Stimulated activated naive CD4-positive, alpha-beta T cell (primary cell): Measurements from ENCODE around the gene TBR1.

ENCODE experiments used
- DNase-seq, 6 experiments: peaks; one replicate each; lab custom pipeline; 2025; lab: John Stamatoyannopoulos, UW

TBR1 gene

DNA sequence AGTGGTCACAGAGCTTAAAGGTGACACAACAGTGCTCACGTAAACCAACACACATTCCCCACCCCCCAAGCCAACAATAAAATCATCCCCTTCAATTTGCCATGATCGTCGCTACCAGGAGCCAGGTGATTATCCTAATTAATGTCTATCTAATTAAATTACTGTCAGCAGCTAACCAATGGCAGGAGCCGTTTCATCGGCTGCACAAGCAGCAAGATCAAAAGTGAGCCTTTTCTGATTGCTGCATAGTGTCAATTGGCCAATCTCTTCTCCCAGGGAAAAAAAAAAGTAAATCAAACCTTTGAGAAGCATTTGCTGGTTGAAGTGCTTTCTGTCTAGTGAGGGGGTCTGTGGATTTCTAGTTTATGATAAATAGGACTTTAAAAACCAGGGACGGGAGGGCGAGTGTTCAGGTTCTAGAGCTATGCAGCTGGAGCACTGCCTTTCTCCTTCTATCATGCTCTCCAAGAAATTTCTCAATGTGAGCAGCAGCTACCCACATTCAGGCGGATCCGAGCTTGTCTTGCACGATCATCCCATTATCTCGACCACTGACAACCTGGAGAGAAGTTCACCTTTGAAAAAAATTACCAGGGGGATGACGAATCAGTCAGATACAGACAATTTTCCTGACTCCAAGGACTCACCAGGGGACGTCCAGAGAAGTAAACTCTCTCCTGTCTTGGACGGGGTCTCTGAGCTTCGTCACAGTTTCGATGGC is at the start of gene TBR1:
Gene TBR1, plus strand, starts transcription at position 311 of the 721 bp plus-strand sequence. Its CDS starts 114 bp downstream, at position 425.
- peak in 2 of 6 experiments; percentile 29 to 37 for DNase-seq

DNA sequence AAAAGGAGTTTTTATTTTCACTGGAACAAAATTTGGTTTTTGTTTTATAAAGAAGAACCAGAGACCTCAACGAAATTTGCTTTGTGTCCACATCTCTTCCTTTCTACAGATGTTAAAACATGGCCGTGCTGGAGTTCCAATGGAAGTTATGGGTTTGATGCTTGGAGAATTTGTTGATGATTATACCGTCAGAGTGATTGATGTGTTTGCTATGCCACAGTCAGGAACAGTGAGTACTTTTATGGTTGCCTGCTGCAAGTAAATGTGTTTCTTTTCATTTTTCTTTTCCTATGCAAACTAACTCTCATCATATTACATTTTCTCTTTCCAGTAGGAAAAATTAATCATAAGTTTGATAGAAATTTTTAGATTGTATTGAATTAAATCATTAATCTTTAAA is 48.4 kb upstream of the TBR1 start:
- DNase-seq, result no peak

- DNase-seq, result no peak
Observed at GRCh38 chr2:161369311-161369710, 46.8 kb upstream of the TBR1 start.

- DNase-seq, result no peak
Observed at GRCh38 chr2:161370981-161371380, 45.1 kb upstream of the TBR1 start.

- DNase-seq, result no peak
Observed at GRCh38 chr2:161371869-161372268, 44.2 kb upstream of the TBR1 start.

DNA sequence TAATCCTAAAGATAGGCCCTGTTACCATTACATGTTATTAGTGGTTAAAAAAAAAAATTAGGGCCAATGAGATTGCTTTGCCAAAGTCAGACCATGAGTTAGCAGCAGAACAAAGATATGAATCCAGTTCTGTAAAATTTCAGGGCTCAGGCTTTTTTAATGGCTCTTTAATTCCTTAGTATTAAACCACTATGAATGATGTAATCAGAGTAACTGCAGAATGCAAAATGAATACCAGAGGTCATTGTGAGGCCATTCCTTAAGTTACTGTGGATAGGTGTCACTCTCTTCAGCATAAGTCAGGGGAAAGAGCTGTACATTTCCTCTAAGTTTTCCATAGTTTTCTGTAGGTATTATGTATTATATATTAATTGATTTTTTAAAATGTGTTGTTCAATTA is 42.2 kb upstream of the TBR1 start:
- no peak for DNase-seq

DNA sequence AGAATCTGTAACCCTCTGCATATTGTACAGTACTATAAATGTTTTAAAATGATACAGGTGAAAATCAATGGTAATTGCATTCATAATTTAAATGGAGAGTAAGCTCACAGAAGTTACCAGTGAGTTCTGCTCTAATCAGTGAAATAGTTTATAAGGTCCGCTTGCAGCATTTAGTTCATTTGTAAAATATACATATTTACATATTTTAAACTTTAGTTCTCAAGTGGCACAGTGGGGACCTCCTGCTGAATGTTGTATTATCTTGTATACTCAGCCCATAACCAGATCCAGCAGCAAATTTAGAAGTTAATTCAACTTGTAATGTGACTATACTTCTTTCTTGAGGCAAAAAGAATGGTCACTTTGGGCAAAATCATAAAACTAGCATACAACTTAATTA is 41.7 kb upstream of the TBR1 start:
- no peak for DNase-seq

- no peak for DNase-seq
Observed at GRCh38 chr2:161379740-161380139, 36.4 kb upstream of the TBR1 start.

DNA sequence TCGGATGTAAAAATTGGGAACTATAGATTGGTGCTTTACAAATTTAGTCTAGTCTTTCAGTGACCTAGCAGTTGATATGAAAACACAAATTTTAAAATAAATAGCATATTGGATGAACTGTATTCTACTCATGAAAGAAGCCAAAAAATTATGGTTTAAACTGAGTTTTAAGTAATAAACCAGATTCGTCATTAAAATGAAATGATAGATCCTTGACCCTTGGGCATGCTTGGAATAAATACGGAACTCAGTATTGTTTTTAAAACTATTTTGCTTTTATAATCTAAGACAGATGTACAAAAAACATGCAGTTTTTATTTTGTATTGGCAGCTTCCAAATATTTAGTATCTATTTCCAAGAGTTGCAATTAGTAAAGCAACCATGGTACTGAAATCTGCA is 34.6 kb upstream of the TBR1 start:
- DNase-seq, result no peak

DNA sequence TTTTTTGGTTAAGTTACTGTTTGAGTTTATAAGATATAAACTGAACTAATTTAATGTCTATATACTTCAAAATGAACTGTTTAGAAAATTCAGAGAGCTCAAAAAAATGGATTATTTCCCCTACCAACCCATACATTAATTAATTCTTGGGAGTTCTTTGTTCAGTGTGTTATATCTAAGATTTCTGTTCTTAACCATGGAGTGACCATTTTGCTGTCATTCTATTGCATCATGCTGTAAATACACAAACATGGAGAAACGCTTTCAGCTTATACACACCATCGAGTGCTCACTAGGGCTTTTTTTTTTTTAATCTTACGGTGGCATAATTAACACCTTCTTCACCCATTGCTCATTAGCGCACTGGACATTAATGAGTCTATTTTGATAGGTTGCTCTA is 33.4 kb upstream of the TBR1 start:
- DNase-seq, result no peak

- DNase-seq, result peak in 3 of 6 experiments; percentile 8 to 32 (median 13)
Observed at GRCh38 chr2:161384864-161385263, 31.2 kb upstream of the TBR1 start.

GRCh38 chr2:161386228-161386824 is 29.8 kb upstream of the TBR1 start:
- no peak for DNase-seq

DNA sequence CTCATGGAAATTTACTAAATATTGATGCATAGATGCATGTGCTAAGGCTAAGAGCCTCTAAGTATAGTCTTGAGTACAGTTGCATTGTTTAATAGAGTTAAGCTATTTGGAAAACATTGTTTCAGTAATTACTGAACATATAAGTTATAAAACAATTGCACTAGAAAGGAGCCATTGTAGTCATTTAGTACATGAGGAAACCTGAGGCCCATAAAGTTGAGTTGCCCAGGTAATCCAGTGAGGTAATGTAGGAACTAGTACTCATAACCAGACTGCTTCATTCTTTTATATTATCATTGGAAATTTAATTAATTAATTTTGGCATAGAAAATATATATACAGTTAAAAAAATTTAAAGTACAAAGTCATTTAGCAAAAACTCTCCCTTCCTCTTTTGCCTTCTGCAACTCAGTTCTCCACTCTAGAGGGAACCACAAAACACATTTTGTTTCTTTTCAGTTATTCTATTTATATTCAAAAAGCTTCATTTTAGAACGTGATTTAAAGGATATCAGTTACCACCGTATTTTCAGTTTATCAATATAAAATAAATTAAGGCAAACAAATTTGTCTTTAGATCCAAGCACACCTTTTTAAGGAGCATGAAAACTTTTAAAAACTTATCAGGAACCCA is 27.8 kb upstream of the TBR1 start:
- no peak for DNase-seq

GRCh38 chr2:161391737-161392506 is 24.2 kb upstream of the TBR1 start:
- no peak for DNase-seq

GRCh38 chr2:161400076-161400475 is 16.0 kb upstream of the TBR1 start:
- no peak for DNase-seq

DNA sequence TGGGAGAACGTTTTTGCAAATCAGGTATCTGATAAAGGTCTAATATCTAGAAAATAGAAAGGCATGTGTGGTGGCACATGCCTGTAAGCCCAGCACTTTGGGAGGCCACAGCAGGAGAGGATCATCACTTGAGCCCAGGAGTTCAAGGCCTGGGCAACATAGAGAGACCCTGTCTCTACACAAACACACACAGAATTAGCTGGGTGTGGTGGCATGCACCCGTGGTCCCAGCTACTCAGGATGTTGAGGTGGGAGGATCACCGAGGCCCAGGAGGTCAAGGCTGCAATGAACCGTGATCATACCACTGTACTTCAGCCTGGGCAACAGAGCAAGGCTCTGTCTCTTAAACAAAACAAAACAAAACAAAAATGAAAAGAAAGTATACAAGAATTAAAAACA is 13.8 kb upstream of the TBR1 start:
- DNase-seq, result no peak

DNA sequence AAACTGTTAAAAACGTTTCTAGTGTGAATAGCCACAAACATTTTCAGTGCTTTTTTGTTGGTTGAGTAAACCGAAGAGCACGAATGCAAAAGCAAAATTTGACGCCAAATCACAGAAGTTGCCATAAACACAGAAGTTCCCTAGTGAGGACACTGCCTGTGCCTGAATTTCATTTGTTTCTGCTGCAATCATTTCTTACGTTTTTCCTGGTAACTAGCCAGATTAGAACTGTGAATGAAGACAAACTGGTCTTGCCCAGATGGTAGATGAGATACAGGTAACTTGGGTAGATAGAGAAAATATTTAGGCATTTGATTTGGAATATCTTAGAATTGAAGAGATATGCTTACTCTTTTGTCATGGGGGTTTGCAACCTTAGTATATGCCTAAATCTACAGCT is 9.8 kb upstream of the TBR1 start:
- DNase-seq, result no peak

- no peak for DNase-seq
Observed at GRCh38 chr2:161407597-161407996, 8.5 kb upstream of the TBR1 start.

GRCh38 chr2:161409308-161409907 is 6.7 kb upstream of the TBR1 start:
- no peak for DNase-seq

DNA sequence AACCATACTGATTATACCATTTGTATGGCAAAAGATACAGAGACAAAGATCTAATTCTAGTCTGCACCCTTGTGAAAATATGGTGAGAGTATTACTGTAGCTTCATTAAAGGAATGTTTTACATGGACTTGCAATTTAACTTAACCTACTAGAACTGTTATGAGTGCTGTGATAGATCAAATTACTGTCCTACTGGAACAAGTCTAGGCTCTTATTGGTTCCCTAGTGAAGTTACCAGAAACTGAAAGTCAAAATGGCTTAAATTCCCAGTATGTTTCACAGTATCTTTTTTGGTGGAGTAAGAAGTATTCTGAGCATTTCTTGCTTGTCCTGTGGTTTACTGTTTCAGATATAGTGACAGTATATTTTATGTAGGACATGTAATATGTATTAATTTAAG is 3.8 kb upstream of the TBR1 start:
- no peak for DNase-seq

DNA sequence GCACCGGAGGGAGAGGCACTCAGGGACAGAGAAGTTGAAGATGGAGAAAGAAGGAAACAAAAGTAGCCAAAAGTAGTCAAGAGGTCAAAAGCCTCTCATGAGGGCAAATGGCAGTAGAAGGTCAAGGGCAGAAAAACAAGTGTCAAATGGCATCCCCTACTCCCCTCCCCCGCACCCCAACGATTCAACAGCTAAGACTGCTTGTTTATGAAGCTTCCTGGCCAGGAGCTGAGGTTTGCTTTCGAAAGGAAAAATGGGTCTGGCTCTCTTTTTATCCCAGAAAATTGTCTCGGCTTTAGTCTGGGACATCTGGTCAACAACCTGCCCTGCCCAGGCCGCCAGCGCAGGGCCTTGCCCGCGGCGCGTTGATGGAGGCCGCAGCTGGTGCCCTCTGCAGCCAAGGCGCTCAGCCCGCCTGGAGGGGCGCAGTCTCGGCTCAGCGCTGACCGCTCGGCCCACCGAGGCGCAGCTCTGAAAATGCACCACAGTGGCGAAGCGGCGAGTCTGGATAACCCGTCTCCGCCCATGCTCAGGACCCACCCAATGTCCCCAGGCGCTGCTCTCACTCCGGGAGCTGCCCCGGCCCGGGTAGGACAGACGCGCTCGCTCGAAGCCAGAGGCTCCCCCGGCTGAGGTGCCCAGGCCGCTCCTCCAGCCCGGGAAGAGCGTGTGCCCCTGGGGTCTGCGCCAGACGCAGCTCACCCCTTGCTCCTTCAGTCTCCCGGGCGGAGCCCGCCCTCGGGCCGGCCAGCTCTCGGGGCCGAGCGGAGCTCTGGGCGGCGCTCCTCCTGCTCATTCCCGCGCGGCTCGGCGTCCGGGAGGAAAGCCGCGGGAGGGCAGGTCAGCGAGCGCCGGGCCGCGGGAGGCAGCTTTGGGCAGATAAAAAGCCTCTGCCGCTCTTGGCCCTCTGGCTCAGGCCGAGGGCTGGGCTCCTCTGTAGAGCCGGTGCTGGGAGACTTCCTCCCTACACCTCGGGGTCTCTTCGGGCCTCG is 1.8 kb upstream of the TBR1 start:
- DNase-seq, result peak in 2 of 6 experiments; percentile 20 to 28
